ENCODE data around the gene MEA1.

The MEA1 gene

GRCh38 chr6:42978487-42978838 is 35.3 kb downstream of the MEA1 start:
- in situ Hi-C loops (cut with MboI; ENCODE audit: low sequenced_read_pairs), result no loop called here

GRCh38 chr6:42974919-42975505 is 38.7 kb downstream of the MEA1 start:
- in situ Hi-C loops (cut with MboI; ENCODE audit: low sequenced_read_pairs), result no loop called here

GRCh38 chr6:42973926-42974325 is 39.8 kb downstream of the MEA1 start:
- in situ Hi-C loops (cut with MboI; ENCODE audit: low sequenced_read_pairs), result no loop called here

- in situ Hi-C loops (cut with MboI; ENCODE audit: low sequenced_read_pairs), result no loop called here
Observed at GRCh38 chr6:42971746-42972327, 41.9 kb downstream of the MEA1 start.

- in situ Hi-C loops (cut with MboI; ENCODE audit: low sequenced_read_pairs), result no loop called here
Observed at GRCh38 chr6:42970871-42971612, 42.7 kb downstream of the MEA1 start.

GRCh38 chr6:42969934-42970333 is 43.8 kb downstream of the MEA1 start:
- in situ Hi-C loops (cut with MboI; ENCODE audit: low sequenced_read_pairs), result no loop called here

GRCh38 chr6:42969431-42969830 is 44.3 kb downstream of the MEA1 start:
- in situ Hi-C loops (cut with MboI; ENCODE audit: low sequenced_read_pairs), result no loop called here

GRCh38 chr6:42968783-42969182 is 45.0 kb downstream of the MEA1 start:
- in situ Hi-C loops (cut with MboI; ENCODE audit: low sequenced_read_pairs), result no loop called here

GRCh38 chr6:42968126-42968701 is 45.5 kb downstream of the MEA1 start:
- in situ Hi-C loops (cut with MboI; ENCODE audit: low sequenced_read_pairs), result no loop called here

GRCh38 chr6:42967228-42967627 is 46.5 kb downstream of the MEA1 start:
- in situ Hi-C loops (cut with MboI; ENCODE audit: low sequenced_read_pairs), result no loop called here

GRCh38 chr6:42966571-42966970 is 47.2 kb downstream of the MEA1 start:
- in situ Hi-C loops (cut with MboI; ENCODE audit: low sequenced_read_pairs), result no loop called here

- in situ Hi-C loops (cut with MboI; ENCODE audit: low sequenced_read_pairs), result no loop called here
Observed at GRCh38 chr6:42963855-42964605, 49.7 kb downstream of the MEA1 start.

GRCh38 chr6:42963179-42963854 is 50.4 kb downstream of the MEA1 start:
- in situ Hi-C loops (cut with MboI; ENCODE audit: low sequenced_read_pairs), result no loop called here

- in situ Hi-C loops (cut with MboI; ENCODE audit: low sequenced_read_pairs), result no loop called here
Observed at GRCh38 chr6:42962502-42963178, 51.1 kb downstream of the MEA1 start.

GRCh38 chr6:42962096-42962495 is 51.6 kb downstream of the MEA1 start:
- in situ Hi-C loops (cut with MboI; ENCODE audit: low sequenced_read_pairs), result no loop called here
